Erythroblast (primary cell): ENCODE measurements around the gene BACH2.

ENCODE experiments used
- GATA1 ChIP-seq: IDR thresholded peaks from 2 replicates; pipeline ENCODE4 v1.6.1; 2011; ENCODE audit warnings: low read depth, mild to moderate bottlenecking, control low read depth, low read length, moderate library complexity
- POLR2A ChIP-seq: IDR thresholded peaks from 2 replicates; pipeline ENCODE4 v1.6.1; 2011; ENCODE audit warnings: mild to moderate bottlenecking, low read length

GRCh38 chr6:89952686-89953085 lies 344.0 kb downstream of the BACH2 start:
- no peak for TF ChIP-seq POLR2A
- no peak for TF ChIP-seq GATA1
